IMR-90 (cell line): ENCODE measurements around the gene EXTL2. TPM values are rescaled to one million over a fixed set of nuclear protein-coding genes. Genes with fewer than 3 reads are reported as not detected.

ENCODE experiments used
- ATAC-seq: fragments of 200-7000 bp; cut with Tn5 transposase; 2 replicates; pipeline ENCODE4 v1.9.1; 2020; ENCODE audit warnings: low read depth, mild to moderate bottlenecking, moderate library complexity
- BruUV-seq: library from RNA; stranded (reverse); fragments of 400-500 nt; replicated peaks from 2 replicates; lab custom pipeline; 2021; lab: Mats Ljungman, UMichigan
- CTCF ChIA-PET: fragments of 300-600 bp; formaldehyde crosslinking; extraction: SDS; loops from one replicate; lab custom pipeline; 2021; ENCODE audit warnings: antibody characterized with exemption; lab: Yijun Ruan, JAX
- POLR2A ChIA-PET: fragments of 300-600 bp; sonication (Branson Sonifier 250); formaldehyde crosslinking; loops from one replicate; lab custom pipeline; 2022; ENCODE audit warnings: antibody characterized with exemption; ENCODE audit not compliant: unreplicated experiment; lab: Charles Lee
- DNase-seq: peaks from one replicate; pipeline ENCODE4 v3.0.0; 2013
- H2AFZ ChIP-seq: replicated peaks from 2 replicates; pipeline ENCODE3; 2013; ENCODE audit warnings: low read length, mild to moderate bottlenecking; ENCODE audit not compliant: poor library complexity
- H2AK5ac ChIP-seq: 2 replicates; pipeline ENCODE4 v1.6.1; 2013; ENCODE audit warnings: low read depth, low read length, inconsistent platforms
- H2AK9ac ChIP-seq: replicated peaks from 2 replicates; pipeline ENCODE3; 2013; ENCODE audit warnings: mild to moderate bottlenecking, low read depth, low read length, moderate library complexity; ENCODE audit not compliant: poor library complexity
- H2BK120ac ChIP-seq: 2 replicates; pipeline ENCODE4 v1.6.1; 2013; ENCODE audit warnings: low read depth, low read length, inconsistent platforms
- H2BK15ac ChIP-seq: 3 replicates; pipeline ENCODE4 v1.6.1; 2013; ENCODE audit warnings: low read depth, low read length, inconsistent platforms
- H2BK20ac ChIP-seq: 2 replicates; pipeline ENCODE4 v1.6.1; 2013; ENCODE audit warnings: low read depth, mild to moderate bottlenecking, inconsistent platforms, low read length, moderate library complexity
- H2BK5ac ChIP-seq: 2 replicates; pipeline ENCODE4 v1.6.1; 2013; ENCODE audit warnings: mild to moderate bottlenecking, low read depth, low read length, inconsistent platforms; ENCODE audit not compliant: poor library complexity, severe bottlenecking
- H3K14ac ChIP-seq: replicated peaks from 2 replicates; pipeline ENCODE4 v1.6.1; 2013; ENCODE audit warnings: low read depth, low read length, inconsistent platforms
- H3K18ac ChIP-seq: 2 replicates; pipeline ENCODE4 v1.6.1; 2013; ENCODE audit warnings: low read depth, low read length, control low read depth
- H3K23ac ChIP-seq: 2 replicates; pipeline ENCODE4 v1.6.1; 2013; ENCODE audit warnings: low read depth, low read length, inconsistent platforms
- H3K27ac ChIP-seq: 2 replicates; pipeline ENCODE4 v1.5.1; 2013; ENCODE audit warnings: mild to moderate bottlenecking, control low read depth, low read length; ENCODE audit not compliant: insufficient read depth
- H3K27me3 ChIP-seq: 2 replicates; pipeline ENCODE4 v1.6.1; 2013; ENCODE audit warnings: low read length; ENCODE audit not compliant: control insufficient read depth, insufficient read depth
- H3K36me3 ChIP-seq: 2 replicates; pipeline ENCODE4 v1.6.1; 2013; ENCODE audit warnings: low read length, mixed read lengths; ENCODE audit not compliant: control insufficient read depth, insufficient read depth
- H3K4ac ChIP-seq: 2 replicates; pipeline ENCODE4 v1.6.1; 2013; ENCODE audit warnings: low read depth, low read length, inconsistent platforms
- H3K4me1 ChIP-seq: 2 replicates; pipeline ENCODE4 v1.6.1; 2013; ENCODE audit warnings: low read length, mixed read lengths; ENCODE audit not compliant: control insufficient read depth, insufficient read depth
- H3K4me2 ChIP-seq: 2 replicates; pipeline ENCODE4 v1.6.1; 2013; ENCODE audit warnings: low read depth, mild to moderate bottlenecking, control low read depth, low read length, moderate library complexity
- H3K4me3 ChIP-seq: 2 replicates; pipeline ENCODE4 v1.5.1; 2013; ENCODE audit warnings: low read depth, mild to moderate bottlenecking, control low read depth, low read length, moderate library complexity; ENCODE audit not compliant: insufficient read depth
- H3K56ac ChIP-seq: 2 replicates; pipeline ENCODE4 v1.6.1; 2013; ENCODE audit warnings: low read length, inconsistent platforms; ENCODE audit not compliant: insufficient read depth; ENCODE audit errors: extremely low read depth
- H3K79me1 ChIP-seq, 2 experiments: 2 replicates each; pipeline ENCODE4 v1.6.1; 2013; ENCODE audit warnings: low read length in 2 of 2, inconsistent platforms in 1 of 2, low read depth in 1 of 2
- H3K9ac ChIP-seq: 2 replicates; pipeline ENCODE4 v1.6.1; 2013; ENCODE audit warnings: low read depth, low read length, control low read depth
- H3K9me1 ChIP-seq: 2 replicates; pipeline ENCODE4 v1.6.1; 2013; ENCODE audit warnings: low read length, inconsistent platforms; ENCODE audit not compliant: insufficient read depth
- H3K9me3 ChIP-seq: 2 replicates; pipeline ENCODE4 v1.6.1; 2013; ENCODE audit warnings: low read length; ENCODE audit not compliant: control insufficient read depth, insufficient read depth
- H4K20me1 ChIP-seq: 2 replicates; pipeline ENCODE4 v1.6.1; 2013; ENCODE audit warnings: low read length, inconsistent platforms; ENCODE audit not compliant: insufficient read depth
- H4K5ac ChIP-seq: 2 replicates; pipeline ENCODE4 v1.6.1; 2013; ENCODE audit warnings: mild to moderate bottlenecking, low read depth, low read length, control low read depth
- H4K8ac ChIP-seq, 2 experiments: 2 replicates each; pipeline ENCODE4 v1.6.1; 2013; ENCODE audit warnings: low read depth in 2 of 2, low read length in 2 of 2, control low read depth in 1 of 2, inconsistent platforms in 1 of 2
- H4K91ac ChIP-seq: 2 replicates; pipeline ENCODE4 v1.6.1; 2013; ENCODE audit warnings: low read depth, low read length, inconsistent platforms; ENCODE audit not compliant: insufficient read depth
- CHD1 ChIP-seq: IDR thresholded peaks from 2 replicates; pipeline ENCODE4 v1.6.1; 2012; ENCODE audit warnings: low read depth, low read length, improper control_type of control experiment
- ELK1 ChIP-seq: fragments of 150-350 bp; IDR thresholded peaks from 2 replicates; pipeline ENCODE4 v1.6.1; 2016; ENCODE audit warnings: low read depth, mild to moderate bottlenecking, low read length, moderate library complexity, borderline replicate concordance
- FOS ChIP-seq: fragments of 150-350 bp; IDR thresholded peaks from 2 replicates; pipeline ENCODE4 v1.6.1; 2016; ENCODE audit warnings: low read depth, low read length
- MAFK ChIP-seq: IDR thresholded peaks from 2 replicates; pipeline ENCODE4 v1.6.1; 2012; ENCODE audit warnings: low read depth, low read length, improper control_type of control experiment
- MAZ ChIP-seq: IDR thresholded peaks from 2 replicates; pipeline ENCODE4 v1.6.1; 2012; ENCODE audit warnings: low read depth, mild to moderate bottlenecking, low read length, improper control_type of control experiment, moderate library complexity, borderline replicate concordance
- NFE2L2 ChIP-seq: fragments of 150-350 bp; IDR thresholded peaks from 2 replicates; pipeline ENCODE4 v1.6.1; 2016; ENCODE audit warnings: low read depth, mild to moderate bottlenecking, low read length
- POLR2A ChIP-seq: IDR thresholded peaks from 2 replicates; pipeline ENCODE4 v1.6.1; 2012; ENCODE audit warnings: mild to moderate bottlenecking, low read depth, low read length
- RAD21 ChIP-seq: IDR thresholded peaks from 2 replicates; pipeline ENCODE4 v1.6.1; 2012; ENCODE audit warnings: low read length, improper control_type of control experiment
- RFX5 ChIP-seq: IDR thresholded peaks from 2 replicates; pipeline ENCODE4 v1.8.0; 2012; ENCODE audit warnings: low read depth, mild to moderate bottlenecking, low read length, moderate library complexity
- dilution Hi-C: fragments of 300-500 bp; cut with HindIII; formaldehyde crosslinking; loops from one replicate; pipeline ENCODE4 v1.14.3; 2018; ENCODE audit warnings: low sequenced_read_pairs; ENCODE audit not compliant: unreplicated experiment
- in situ Hi-C: fragments of 300-500 bp; cut with MboI; formaldehyde crosslinking; loops from 3 replicates; pipeline ENCODE4 v1.14.3; 2019; ENCODE audit warnings: low sequenced_read_pairs, inconsistent platforms, mixed read lengths
- intact Hi-C: fragments of 100-400 bp; cut with micrococcal nuclease; formaldehyde crosslinking; loops from 2 replicates; pipeline ENCODE4 v1.10.0; 2022
- polyA plus RNA-seq, 3 experiments: library from polyadenylated mRNA; depleted of rRNA; stranded (reverse); fragments of >200 nt; gene quantifications; 2 replicates each; pipeline ENCODE4 v1.2.3, GENCODE V29; 2012; ENCODE audit warnings: low replicate concordance in 1 of 3
- total RNA-seq: library from RNA; depleted of rRNA; stranded (reverse); fragments of >200 nt; gene quantifications from 2 replicates; pipeline ENCODE4 v1.2.3, GENCODE V29; 2012
- TF ChIP-seq, protein P1 (sequence below): conservative IDR thresholded peaks from 2 replicates; pipeline ENCODE4 v1.5.1; 2012; ENCODE audit warnings: mild to moderate bottlenecking, low read depth, low read length, improper control_type of control experiment
- TF ChIP-seq, protein P2 (sequence below): fragments of 150-350 bp; IDR thresholded peaks from 2 replicates; pipeline ENCODE4 v1.6.1; 2017; ENCODE audit warnings: mild to moderate bottlenecking, antibody characterized with exemption, low read length, low read depth

Gene EXTL2
- total and polyA plus RNA-seq, 2 of the 4 experiments (the other 2 are of a cell fraction) = 24.9 to 27.6 TPM

GRCh38 chr1:100936194-100936967 is 41.7 kb upstream of the EXTL2 start:
- Histone ChIP-seq H4K8ac (no peak overlapping the region), H3K9ac (no peak overlapping the region), H3K27me3 (no peaks in the 10 kb centered on the region), H3K23ac (no peak overlapping the region), H2AK5ac (no peak overlapping the region), H3K36me3 (peaks cover 3% of the 10 kb centered on the region), H4K5ac (no peak overlapping the region), H3K56ac (no peak overlapping the region), H3K79me1 (no peaks in the 10 kb centered on the region; a peak in 2 of 4 replicates), H2AK9ac (no peak overlapping the region), H3K9me1 (no peaks in the 10 kb centered on the region), H2AFZ (no peak overlapping the region), H2BK20ac (no peak overlapping the region), H2BK120ac (no peak overlapping the region), H3K4me3 (no peak overlapping the region), H3K18ac (no peak overlapping the region), H3K14ac (no peak overlapping the region), H3K9me3 (no peaks in the 10 kb centered on the region), H2BK5ac (no peak overlapping the region), H3K4me2 (no peak overlapping the region), H3K4ac (no peak overlapping the region), H4K20me1 (no peaks in the 10 kb centered on the region), H3K27ac (no peak overlapping the region), H3K4me1 (no peaks in the 10 kb centered on the region), H2BK15ac (no peak overlapping the region), H4K91ac (no peak overlapping the region)
- in situ Hi-C loops = no loop called here
- ATAC-seq (no peak), DNase-seq (no peak)
- BruUV-seq = no TSS peak
- dilution Hi-C loops = no loop called here
- POLR2A ChIA-PET = no interaction called here
- intact Hi-C loops = no loop called here
- CTCF ChIA-PET = no interaction called here
- TF ChIP-seq, protein P1, sequence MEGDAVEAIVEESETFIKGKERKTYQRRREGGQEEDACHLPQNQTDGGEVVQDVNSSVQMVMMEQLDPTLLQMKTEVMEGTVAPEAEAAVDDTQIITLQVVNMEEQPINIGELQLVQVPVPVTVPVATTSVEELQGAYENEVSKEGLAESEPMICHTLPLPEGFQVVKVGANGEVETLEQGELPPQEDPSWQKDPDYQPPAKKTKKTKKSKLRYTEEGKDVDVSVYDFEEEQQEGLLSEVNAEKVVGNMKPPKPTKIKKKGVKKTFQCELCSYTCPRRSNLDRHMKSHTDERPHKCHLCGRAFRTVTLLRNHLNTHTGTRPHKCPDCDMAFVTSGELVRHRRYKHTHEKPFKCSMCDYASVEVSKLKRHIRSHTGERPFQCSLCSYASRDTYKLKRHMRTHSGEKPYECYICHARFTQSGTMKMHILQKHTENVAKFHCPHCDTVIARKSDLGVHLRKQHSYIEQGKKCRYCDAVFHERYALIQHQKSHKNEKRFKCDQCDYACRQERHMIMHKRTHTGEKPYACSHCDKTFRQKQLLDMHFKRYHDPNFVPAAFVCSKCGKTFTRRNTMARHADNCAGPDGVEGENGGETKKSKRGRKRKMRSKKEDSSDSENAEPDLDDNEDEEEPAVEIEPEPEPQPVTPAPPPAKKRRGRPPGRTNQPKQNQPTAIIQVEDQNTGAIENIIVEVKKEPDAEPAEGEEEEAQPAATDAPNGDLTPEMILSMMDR = no peak
- TF ChIP-seq RAD21 (no peak), NFE2L2 (no peak), ELK1 (no peak), RFX5 (no peak), CHD1 (no peak), FOS (no peak), POLR2A (no peak), MAZ (no peak), MAFK (no peak)
- TF ChIP-seq, protein P2, sequence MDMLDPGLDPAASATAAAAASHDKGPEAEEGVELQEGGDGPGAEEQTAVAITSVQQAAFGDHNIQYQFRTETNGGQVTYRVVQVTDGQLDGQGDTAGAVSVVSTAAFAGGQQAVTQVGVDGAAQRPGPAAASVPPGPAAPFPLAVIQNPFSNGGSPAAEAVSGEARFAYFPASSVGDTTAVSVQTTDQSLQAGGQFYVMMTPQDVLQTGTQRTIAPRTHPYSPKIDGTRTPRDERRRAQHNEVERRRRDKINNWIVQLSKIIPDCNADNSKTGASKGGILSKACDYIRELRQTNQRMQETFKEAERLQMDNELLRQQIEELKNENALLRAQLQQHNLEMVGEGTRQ = no peak
